ENCODE data around the gene NEK1.

DNA sequence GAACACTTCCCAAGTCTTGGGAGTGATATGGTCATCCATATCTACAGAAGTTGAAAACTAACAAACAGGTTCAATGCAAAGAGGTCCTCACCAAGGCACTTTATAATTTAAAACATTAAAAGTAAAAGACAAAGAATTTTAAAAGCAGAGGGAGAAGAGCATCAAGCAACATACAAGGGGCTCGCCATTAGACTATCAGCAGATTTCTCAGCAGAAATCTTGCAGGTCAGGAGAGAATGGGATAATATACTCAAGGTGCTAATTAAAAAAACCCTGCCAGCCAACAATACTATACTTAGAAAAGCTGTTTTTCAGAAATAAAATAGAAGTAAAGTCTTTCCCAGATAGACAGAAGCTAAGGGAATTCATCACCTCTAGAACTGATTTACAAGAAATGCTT is 121.2 kb downstream of the NEK1 start:
- TF ChIP-seq, protein P1, sequence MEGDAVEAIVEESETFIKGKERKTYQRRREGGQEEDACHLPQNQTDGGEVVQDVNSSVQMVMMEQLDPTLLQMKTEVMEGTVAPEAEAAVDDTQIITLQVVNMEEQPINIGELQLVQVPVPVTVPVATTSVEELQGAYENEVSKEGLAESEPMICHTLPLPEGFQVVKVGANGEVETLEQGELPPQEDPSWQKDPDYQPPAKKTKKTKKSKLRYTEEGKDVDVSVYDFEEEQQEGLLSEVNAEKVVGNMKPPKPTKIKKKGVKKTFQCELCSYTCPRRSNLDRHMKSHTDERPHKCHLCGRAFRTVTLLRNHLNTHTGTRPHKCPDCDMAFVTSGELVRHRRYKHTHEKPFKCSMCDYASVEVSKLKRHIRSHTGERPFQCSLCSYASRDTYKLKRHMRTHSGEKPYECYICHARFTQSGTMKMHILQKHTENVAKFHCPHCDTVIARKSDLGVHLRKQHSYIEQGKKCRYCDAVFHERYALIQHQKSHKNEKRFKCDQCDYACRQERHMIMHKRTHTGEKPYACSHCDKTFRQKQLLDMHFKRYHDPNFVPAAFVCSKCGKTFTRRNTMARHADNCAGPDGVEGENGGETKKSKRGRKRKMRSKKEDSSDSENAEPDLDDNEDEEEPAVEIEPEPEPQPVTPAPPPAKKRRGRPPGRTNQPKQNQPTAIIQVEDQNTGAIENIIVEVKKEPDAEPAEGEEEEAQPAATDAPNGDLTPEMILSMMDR (IDR thresholded peaks at IDR 0.05; ENCODE audit: insufficient read depth, low read depth, low read length) = no peak
- no peak for TF ChIP-seq EZH2 (IDR thresholded peaks at IDR 0.05; ENCODE audit: insufficient read depth, low read length)

Measured in astrocyte (in vitro differentiated cells and primary cell).